Suprapubic skin (tissue), 4 donors: Measurements from ENCODE around the gene PTPN14. TPM values are rescaled to one million over a fixed set of nuclear protein-coding genes. Genes with fewer than 3 reads are reported as not detected.

Experiments
- DNase-seq, 2 donors: peaks; one replicate each; pipeline ENCODE4 v3.0.0-alpha.2; 2019; ENCODE audit warnings: low spot score in 2 of 2
- H3K27ac ChIP-seq: fragments of 200-600 bp; sonication (generic); one replicate; pipeline ENCODE4 v1.5.1; 2019
- H3K27me3 ChIP-seq: fragments of 200-600 bp; sonication (generic); one replicate; pipeline ENCODE4 v1.5.1; 2019
- H3K36me3 ChIP-seq: fragments of 200-600 bp; sonication (generic); one replicate; pipeline ENCODE4 v1.5.1; 2019
- H3K4me1 ChIP-seq: fragments of 200-600 bp; sonication (generic); one replicate; pipeline ENCODE4 v1.5.1; 2019
- H3K4me3 ChIP-seq: fragments of 200-600 bp; sonication (generic); one replicate; pipeline ENCODE4 v1.5.1; 2019; ENCODE audit warnings: mild to moderate bottlenecking
- H3K9me3 ChIP-seq: fragments of 200-600 bp; sonication (generic); one replicate; pipeline ENCODE4 v1.5.1; 2019
- CTCF ChIP-seq, 2 donors: fragments of 200-600 bp in 1 of 2; fragments of 450-650 bp in 1 of 2; sonication (generic) in 1 of 2; IDR thresholded peaks; one replicate each; pipeline ENCODE4 v1.5.1; 2016 to 2019; ENCODE audit warnings: antibody characterized with exemption in 2 of 2, mild to moderate bottlenecking in 1 of 2, moderate library complexity in 1 of 2
- EP300 ChIP-seq: sonication (generic); formaldehyde crosslinking; IDR thresholded peaks from one replicate; pipeline ENCODE4 v1.6.1; 2017; ENCODE audit warnings: antibody characterized with exemption
- POLR2A ChIP-seq, 2 donors: fragments of 450-650 bp; IDR thresholded peaks; one replicate each; pipeline ENCODE4 v1.6.1; 2017; ENCODE audit warnings: antibody characterized with exemption in 2 of 2, mild to moderate bottlenecking in 2 of 2, moderate library complexity in 2 of 2
- POLR2AphosphoS5 ChIP-seq, 3 donors: sonication (generic); formaldehyde crosslinking; IDR thresholded peaks; one replicate each; pipeline ENCODE4 v1.6.1; 2017; ENCODE audit warnings: antibody characterized with exemption in 3 of 3
- WGBS: methylation state at CpG from one replicate; pipeline ENCODE4 v1.1.5; 2018; 5-methylcytosine and 5-hydroxymethylcytosine counted together
- total RNA-seq, 4 donors: library from RNA; depleted of rRNA; stranded (reverse); fragments of >200 nt; gene quantifications; one replicate each; pipeline ENCODE4 v1.1.0, GENCODE V29; 2016

Gene PTPN14
- total RNA-seq, 4 donors from 2014 or later = 67.9 to 159 (median 96.4) TPM

- Histone ChIP-seq H3K36me3 (no peaks in the 10 kb centered on the region), H3K27me3 (no peaks in the 10 kb centered on the region), H3K4me3 (no peak overlapping the region), H3K27ac (no peak overlapping the region), H3K4me1 (peaks cover 23% of the 10 kb centered on the region), H3K9me3 (no peaks in the 10 kb centered on the region)
- 54% methylated on average over 4 of the region's 4 CpGs for WGBS
- DNase-seq = no peak
- TF ChIP-seq POLR2A (IDR thresholded peaks at IDR 0.05) (no peak), POLR2AphosphoS5 (IDR thresholded peaks at IDR 0.05) (no peak), CTCF (IDR thresholded peaks at IDR 0.05) (no peak), EP300 (no peak)
Observed at GRCh38 chr1:214537872-214538473, 13.4 kb downstream of the PTPN14 start.

- no peaks in the 10 kb centered on the region for H3K27me3 ChIP-seq
- H3K27ac ChIP-seq = no peak overlapping the region
- DNase-seq = no peak
- WGBS = 56% methylated on average over 5 of the region's 5 CpGs
- peaks cover 7% of the 10 kb centered on the region for H3K36me3 ChIP-seq
- no peak for TF ChIP-seq EP300
- no peak for TF ChIP-seq CTCF (IDR thresholded peaks at IDR 0.05)
- no peak for TF ChIP-seq POLR2AphosphoS5 (IDR thresholded peaks at IDR 0.05)
- no peak for TF ChIP-seq POLR2A (IDR thresholded peaks at IDR 0.05)
- no peak overlapping the region for H3K4me3 ChIP-seq
- H3K4me1 ChIP-seq = peaks cover 20% of the 10 kb centered on the region
- no peaks in the 10 kb centered on the region for H3K9me3 ChIP-seq
Observed at GRCh38 chr1:214537219-214537618, 14.2 kb downstream of the PTPN14 start.

GRCh38 chr1:214532070-214532469 lies 19.3 kb downstream of the PTPN14 start:
- Histone ChIP-seq H3K36me3 (peaks cover 7% of the 10 kb centered on the region), H3K4me1 (peaks cover 2% of the 10 kb centered on the region), H3K9me3 (no peaks in the 10 kb centered on the region), H3K27me3 (no peaks in the 10 kb centered on the region), H3K4me3 (no peak overlapping the region), H3K27ac (no peak overlapping the region)
- 86% methylated on average over 7 of the region's 9 CpGs for WGBS
- DNase-seq = no peak
- TF ChIP-seq POLR2A (IDR thresholded peaks at IDR 0.05) (no peak), CTCF (IDR thresholded peaks at IDR 0.05) (no peak), POLR2AphosphoS5 (IDR thresholded peaks at IDR 0.05) (no peak), EP300 (no peak)

- TF ChIP-seq POLR2A (IDR thresholded peaks at IDR 0.05) (no peak), EP300 (no peak), CTCF (IDR thresholded peaks at IDR 0.05) (no peak), POLR2AphosphoS5 (IDR thresholded peaks at IDR 0.05) (no peak)
- H3K9me3 ChIP-seq = no peaks in the 10 kb centered on the region
- peaks cover 16% of the 10 kb centered on the region for H3K4me1 ChIP-seq
- H3K36me3 ChIP-seq = no peaks in the 10 kb centered on the region
- no peak overlapping the region for H3K27ac ChIP-seq
- DNase-seq = no peak
- no peaks in the 10 kb centered on the region for H3K27me3 ChIP-seq
- H3K4me3 ChIP-seq = no peak overlapping the region
- WGBS = 78% methylated on average over 5 of the region's 5 CpGs
Observed at GRCh38 chr1:214525535-214526019, 25.8 kb downstream of the PTPN14 start.

- WGBS = 58% methylated on average over 2 of the region's 2 CpGs
- Histone ChIP-seq H3K4me1 (peaks cover 19% of the 10 kb centered on the region), H3K27me3 (no peaks in the 10 kb centered on the region), H3K9me3 (no peaks in the 10 kb centered on the region), H3K27ac (no peak overlapping the region), H3K4me3 (no peak overlapping the region), H3K36me3 (no peaks in the 10 kb centered on the region)
- no peak for DNase-seq
- no peak for TF ChIP-seq POLR2A (IDR thresholded peaks at IDR 0.05)
- TF ChIP-seq POLR2AphosphoS5 (IDR thresholded peaks at IDR 0.05) = no peak
- no peak for TF ChIP-seq CTCF (IDR thresholded peaks at IDR 0.05)
- TF ChIP-seq EP300 = no peak
Observed at GRCh38 chr1:214524824-214525223, 26.6 kb downstream of the PTPN14 start.
